ENCODE measurements around the gene RIMS4.

Gene RIMS4

DNA sequence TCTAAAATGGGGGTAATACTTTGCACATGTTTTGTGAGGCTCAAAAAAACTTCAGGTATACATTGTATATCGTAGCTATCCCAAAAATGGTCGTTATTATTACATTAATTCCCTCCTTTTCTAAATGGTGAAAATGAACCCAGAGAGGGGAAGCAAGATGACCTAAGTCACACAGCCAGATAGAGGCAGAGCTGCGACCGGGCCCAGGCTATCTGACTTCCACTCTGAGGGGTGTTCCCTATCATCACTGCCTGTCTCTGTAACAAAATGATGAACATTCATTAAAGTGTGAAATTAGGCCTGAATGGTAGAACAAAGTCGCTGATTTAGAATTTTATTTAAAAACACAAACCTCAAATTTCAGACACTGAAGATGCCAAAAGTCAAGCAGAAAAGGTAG, 29.1 kb upstream of the RIMS4 start:
- H3K4me3 ChIP-seq (ENCODE audit: control insufficient read depth, low read depth, low read length) = no peak overlapping the region
- TF ChIP-seq, protein P1, sequence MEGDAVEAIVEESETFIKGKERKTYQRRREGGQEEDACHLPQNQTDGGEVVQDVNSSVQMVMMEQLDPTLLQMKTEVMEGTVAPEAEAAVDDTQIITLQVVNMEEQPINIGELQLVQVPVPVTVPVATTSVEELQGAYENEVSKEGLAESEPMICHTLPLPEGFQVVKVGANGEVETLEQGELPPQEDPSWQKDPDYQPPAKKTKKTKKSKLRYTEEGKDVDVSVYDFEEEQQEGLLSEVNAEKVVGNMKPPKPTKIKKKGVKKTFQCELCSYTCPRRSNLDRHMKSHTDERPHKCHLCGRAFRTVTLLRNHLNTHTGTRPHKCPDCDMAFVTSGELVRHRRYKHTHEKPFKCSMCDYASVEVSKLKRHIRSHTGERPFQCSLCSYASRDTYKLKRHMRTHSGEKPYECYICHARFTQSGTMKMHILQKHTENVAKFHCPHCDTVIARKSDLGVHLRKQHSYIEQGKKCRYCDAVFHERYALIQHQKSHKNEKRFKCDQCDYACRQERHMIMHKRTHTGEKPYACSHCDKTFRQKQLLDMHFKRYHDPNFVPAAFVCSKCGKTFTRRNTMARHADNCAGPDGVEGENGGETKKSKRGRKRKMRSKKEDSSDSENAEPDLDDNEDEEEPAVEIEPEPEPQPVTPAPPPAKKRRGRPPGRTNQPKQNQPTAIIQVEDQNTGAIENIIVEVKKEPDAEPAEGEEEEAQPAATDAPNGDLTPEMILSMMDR (IDR thresholded peaks at IDR 0.05; ENCODE audit: control insufficient read depth, insufficient read depth, low read depth, low read length, missing control alignments) = no peak
- no peak for DNase-seq (ENCODE audit: low read depth)

DNA sequence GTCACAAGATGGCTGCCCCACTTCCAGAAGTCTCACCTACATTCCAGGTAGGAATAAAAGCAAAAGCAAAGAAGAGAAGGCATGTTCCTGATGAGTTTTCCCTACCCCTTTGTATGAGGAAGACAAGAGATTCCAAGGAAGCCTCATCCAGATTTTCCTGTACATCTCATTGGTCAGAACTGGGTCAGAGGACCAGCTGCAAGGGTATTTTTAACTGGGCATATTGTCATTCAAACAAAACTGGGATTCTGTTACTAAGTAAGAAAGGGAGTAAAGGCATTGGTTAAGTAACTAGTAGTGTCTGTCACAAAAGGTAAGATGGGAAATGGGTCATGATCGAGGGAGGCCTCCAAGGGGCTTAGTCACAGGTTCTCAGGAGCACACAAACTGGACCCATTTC, 28.2 kb upstream of the RIMS4 start:
- no peak for DNase-seq (ENCODE audit: low read depth)
- TF ChIP-seq, protein P1 (IDR thresholded peaks at IDR 0.05; ENCODE audit: control insufficient read depth, insufficient read depth, low read depth, low read length, missing control alignments) = no peak

DNA sequence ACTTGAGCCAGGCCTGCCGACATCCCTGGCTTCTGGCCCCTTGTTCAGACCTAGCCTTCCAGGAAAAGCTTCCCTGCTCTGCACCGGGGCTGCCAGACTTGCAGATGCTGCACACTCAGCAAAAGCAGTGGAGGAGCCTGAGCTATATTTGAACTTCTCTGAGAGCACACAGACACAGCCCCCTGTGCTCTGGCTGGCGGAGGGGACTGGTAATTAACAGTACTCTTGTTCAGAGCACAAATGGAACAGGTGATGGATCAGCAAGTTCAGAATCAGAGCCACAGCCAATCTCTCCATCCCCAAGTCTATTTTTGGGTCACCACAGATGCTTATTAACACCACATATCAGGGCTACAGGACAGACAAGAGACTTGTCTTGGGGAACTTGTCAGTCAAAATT, 27.6 kb upstream of the RIMS4 start:
- DNase-seq (ENCODE audit: low read depth) = no peak
- TF ChIP-seq, protein P1 (IDR thresholded peaks at IDR 0.05; ENCODE audit: control insufficient read depth, insufficient read depth, low read depth, low read length, missing control alignments) = no peak
- H3K4me3 ChIP-seq (ENCODE audit: control insufficient read depth, low read depth, low read length) = no peak overlapping the region

More for the DNA sequence above, 28.2 kb upstream of the RIMS4 start:
- H3K4me3 ChIP-seq (ENCODE audit: control insufficient read depth, low read depth, low read length) = no peak overlapping the region

DNA sequence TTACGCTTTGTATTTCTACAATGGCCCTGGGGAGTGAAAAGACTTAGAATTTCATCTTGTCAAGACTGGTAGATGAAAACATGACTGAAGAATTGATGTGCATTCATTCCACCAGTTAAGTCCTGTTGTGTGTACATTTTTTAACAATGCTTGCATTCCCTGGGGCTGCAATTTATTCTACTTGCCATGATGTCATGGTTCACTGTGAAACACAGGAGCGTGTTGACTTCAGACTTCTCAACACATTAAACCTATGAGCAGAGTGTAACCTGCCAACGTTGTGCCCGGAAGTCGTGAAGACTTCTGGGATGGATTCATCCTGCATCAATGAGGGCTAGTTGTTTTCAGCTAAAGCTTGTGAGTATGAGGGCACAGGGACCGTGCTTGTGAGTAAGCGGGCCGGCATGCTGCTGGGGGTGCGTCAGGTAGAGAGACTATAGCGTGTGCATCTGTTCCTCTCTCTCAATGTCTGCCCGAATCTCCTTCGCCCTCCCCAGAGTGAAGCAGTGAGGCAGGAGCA, 26.3 kb upstream of the RIMS4 start:
- H3K4me3 ChIP-seq (ENCODE audit: control insufficient read depth, low read depth, low read length) = no peak overlapping the region
- no peak for DNase-seq (ENCODE audit: low read depth)
- TF ChIP-seq, protein P1 (IDR thresholded peaks at IDR 0.05; ENCODE audit: control insufficient read depth, insufficient read depth, low read depth, low read length, missing control alignments) = no peak

DNA sequence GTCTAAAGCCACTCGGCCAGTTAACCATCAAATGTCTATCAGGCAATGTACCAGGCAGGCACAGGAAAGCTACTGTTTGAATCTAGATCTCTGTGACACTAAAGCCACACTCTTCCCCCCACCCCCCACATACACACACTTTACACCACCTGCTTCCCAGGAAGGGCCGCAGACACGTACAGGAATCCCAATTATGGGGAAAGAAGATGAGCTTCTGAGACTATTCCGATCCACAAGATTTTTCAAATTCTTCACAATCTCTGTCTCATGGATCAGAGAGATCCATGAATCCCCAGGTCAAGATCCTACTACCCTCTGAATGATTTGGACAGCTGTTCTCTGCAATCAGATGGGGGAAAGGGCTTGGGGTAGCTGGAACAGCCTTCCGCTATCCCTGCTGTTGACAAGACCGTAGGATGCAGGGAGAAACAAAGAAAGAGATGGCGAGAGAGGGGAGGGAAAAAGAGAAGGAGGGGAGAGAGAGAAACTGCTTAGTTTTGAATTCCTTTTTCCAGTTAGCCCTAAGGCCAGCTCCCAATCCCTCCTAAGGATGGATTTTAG, 25.4 kb upstream of the RIMS4 start:
- H3K4me3 ChIP-seq (ENCODE audit: control insufficient read depth, low read depth, low read length) = no peak overlapping the region
- TF ChIP-seq, protein P1 (IDR thresholded peaks at IDR 0.05; ENCODE audit: control insufficient read depth, insufficient read depth, low read depth, low read length, missing control alignments) = no peak
- no peak for DNase-seq (ENCODE audit: low read depth)

DNA sequence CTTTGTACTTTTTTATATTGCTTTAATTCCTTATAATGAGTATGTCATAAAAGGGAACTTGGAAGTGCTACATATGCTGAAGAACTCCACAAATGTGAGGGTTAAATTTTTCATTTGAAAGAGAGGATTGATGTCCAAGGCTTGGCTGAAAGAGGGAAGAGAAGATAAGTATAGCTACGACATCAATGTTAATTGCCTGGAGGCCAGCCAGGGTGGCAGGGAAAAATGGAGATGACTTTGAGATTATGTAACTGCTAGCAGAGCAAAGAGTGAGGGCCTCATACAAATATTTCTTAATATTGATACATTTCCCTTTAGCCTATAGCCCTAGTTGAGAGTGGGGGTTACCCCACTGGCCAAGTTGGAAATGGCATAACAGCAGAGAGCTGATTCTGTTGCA, 24.8 kb upstream of the RIMS4 start:
- TF ChIP-seq, protein P1 (IDR thresholded peaks at IDR 0.05; ENCODE audit: control insufficient read depth, insufficient read depth, low read depth, low read length, missing control alignments) = no peak
- H3K4me3 ChIP-seq (ENCODE audit: control insufficient read depth, low read depth, low read length) = no peak overlapping the region
- DNase-seq (ENCODE audit: low read depth) = no peak
